A549 (cell line): ENCODE data around the gene PTGFRN.

Experiments
- EP300 ChIP-seq, 2 experiments: fragments of >200 bp; sonication (Bioruptor Twin); formaldehyde crosslinking; IDR thresholded peaks; 2 replicates in 1 of 2; 3 replicates in 1 of 2; pipeline ENCODE4 v1.6.1; 2016 to 2017
- ESRRA ChIP-seq: fragments of 150-350 bp; IDR thresholded peaks from 2 replicates; pipeline ENCODE4 v1.6.1; 2014; ENCODE audit warnings: mild to moderate bottlenecking, low read length, borderline replicate concordance
- KDM5A ChIP-seq: fragments of 200-600 bp; sonication (generic); IDR thresholded peaks from 2 replicates; pipeline ENCODE4 v1.6.1; 2016; ENCODE audit warnings: antibody characterized with exemption, mild to moderate bottlenecking
- POLR2A ChIP-seq: IDR thresholded peaks from 2 replicates; pipeline ENCODE4 v1.6.1; 2012; ENCODE audit warnings: mild to moderate bottlenecking, low read length
- RFX5 ChIP-seq: fragments of 450-650 bp; IDR thresholded peaks from 2 replicates; pipeline ENCODE4 v1.7.1; 2014; ENCODE audit warnings: antibody characterized with exemption, mild to moderate bottlenecking, moderate library complexity
- SMC3 ChIP-seq: fragments of >200 bp; sonication (Bioruptor Twin); formaldehyde crosslinking; IDR thresholded peaks from 3 replicates; pipeline ENCODE4 v1.6.1; 2018; ENCODE audit warnings: inconsistent platforms
- TF ChIP-seq, protein P1 (sequence below): fragments of >200 bp; sonication (Bioruptor Twin); formaldehyde crosslinking; IDR thresholded peaks from 3 replicates; pipeline ENCODE4 v1.5.1; 2016

DNA sequence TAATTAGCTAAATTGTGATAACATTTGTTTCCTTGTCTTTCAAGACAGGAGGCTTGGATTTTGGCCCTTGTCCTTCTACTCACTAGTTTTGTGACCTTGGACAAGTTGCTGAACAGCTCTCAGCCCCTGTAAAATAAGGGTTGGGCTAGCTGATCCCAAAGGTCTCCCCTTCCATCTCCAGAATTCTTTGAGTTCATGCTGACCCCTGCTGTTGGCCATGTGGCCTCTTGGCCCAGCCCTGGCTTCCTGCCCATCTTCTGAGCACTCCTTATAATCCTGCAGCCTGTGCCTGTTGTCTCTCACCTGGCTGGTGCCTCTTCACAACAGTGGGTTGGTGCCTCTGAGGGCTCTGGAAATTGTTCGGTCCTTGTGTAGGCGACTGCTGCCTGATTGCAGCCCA lies 10.1 kb downstream of the PTGFRN start:
- no peak for TF ChIP-seq POLR2A
- no peak for TF ChIP-seq EP300 (IDR thresholded peaks at IDR 0.05)
- TF ChIP-seq, protein P1, sequence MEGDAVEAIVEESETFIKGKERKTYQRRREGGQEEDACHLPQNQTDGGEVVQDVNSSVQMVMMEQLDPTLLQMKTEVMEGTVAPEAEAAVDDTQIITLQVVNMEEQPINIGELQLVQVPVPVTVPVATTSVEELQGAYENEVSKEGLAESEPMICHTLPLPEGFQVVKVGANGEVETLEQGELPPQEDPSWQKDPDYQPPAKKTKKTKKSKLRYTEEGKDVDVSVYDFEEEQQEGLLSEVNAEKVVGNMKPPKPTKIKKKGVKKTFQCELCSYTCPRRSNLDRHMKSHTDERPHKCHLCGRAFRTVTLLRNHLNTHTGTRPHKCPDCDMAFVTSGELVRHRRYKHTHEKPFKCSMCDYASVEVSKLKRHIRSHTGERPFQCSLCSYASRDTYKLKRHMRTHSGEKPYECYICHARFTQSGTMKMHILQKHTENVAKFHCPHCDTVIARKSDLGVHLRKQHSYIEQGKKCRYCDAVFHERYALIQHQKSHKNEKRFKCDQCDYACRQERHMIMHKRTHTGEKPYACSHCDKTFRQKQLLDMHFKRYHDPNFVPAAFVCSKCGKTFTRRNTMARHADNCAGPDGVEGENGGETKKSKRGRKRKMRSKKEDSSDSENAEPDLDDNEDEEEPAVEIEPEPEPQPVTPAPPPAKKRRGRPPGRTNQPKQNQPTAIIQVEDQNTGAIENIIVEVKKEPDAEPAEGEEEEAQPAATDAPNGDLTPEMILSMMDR, result no peak
- no peak for TF ChIP-seq RFX5
- TF ChIP-seq ESRRA, result no peak
- TF ChIP-seq KDM5A, result no peak
- TF ChIP-seq SMC3, result no peak
